Measurements from ENCODE around the gene SYT1. TPM values are rescaled to one million over a fixed set of nuclear protein-coding genes. Genes with fewer than 3 reads are reported as not detected.

Gene SYT1
- total RNA-seq, 4 donors from 2014 or later, result 1.1 to 3.7 (median 1.9) TPM

DNA sequence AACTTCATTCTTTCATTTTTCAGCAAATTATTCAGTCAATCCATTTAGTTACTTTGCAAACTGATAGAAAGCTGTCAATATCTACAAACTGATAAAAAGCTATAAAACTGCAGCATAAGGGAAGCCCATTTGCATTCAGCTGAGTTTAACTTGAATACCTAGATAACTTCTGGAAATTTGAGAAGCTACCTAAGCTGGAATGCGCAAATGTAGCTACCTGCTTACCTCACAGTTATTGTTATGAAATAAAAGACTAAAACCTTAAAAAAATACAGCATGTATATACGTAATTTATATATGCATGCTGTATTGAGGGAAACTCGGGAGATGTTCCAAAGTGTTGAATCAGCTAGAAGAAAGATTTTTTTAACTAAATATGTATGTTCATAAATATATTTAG is 94.4 kb downstream of the SYT1 start:
- TF ChIP-seq, protein P1, sequence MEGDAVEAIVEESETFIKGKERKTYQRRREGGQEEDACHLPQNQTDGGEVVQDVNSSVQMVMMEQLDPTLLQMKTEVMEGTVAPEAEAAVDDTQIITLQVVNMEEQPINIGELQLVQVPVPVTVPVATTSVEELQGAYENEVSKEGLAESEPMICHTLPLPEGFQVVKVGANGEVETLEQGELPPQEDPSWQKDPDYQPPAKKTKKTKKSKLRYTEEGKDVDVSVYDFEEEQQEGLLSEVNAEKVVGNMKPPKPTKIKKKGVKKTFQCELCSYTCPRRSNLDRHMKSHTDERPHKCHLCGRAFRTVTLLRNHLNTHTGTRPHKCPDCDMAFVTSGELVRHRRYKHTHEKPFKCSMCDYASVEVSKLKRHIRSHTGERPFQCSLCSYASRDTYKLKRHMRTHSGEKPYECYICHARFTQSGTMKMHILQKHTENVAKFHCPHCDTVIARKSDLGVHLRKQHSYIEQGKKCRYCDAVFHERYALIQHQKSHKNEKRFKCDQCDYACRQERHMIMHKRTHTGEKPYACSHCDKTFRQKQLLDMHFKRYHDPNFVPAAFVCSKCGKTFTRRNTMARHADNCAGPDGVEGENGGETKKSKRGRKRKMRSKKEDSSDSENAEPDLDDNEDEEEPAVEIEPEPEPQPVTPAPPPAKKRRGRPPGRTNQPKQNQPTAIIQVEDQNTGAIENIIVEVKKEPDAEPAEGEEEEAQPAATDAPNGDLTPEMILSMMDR (IDR thresholded peaks at IDR 0.05; ENCODE audit: low read depth), result no peak

DNA sequence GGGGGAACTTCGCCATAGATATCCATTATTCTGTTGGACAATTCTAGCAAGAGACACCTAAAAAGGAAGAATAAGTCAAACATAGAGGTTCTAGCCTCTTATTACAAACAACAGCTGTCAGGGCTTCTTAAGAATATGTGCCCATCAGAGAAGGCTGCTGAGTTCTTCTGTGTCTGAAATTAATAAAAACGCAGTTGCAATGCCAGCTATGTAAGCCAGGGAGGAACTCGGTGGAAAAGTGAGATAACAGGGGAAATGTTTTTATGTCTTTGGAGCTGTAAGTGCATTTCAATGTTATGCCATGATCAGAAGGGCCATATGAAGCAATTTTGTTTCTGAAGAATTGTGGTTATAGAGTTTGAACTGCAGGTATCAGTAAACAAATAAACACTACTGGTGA is 95.0 kb downstream of the SYT1 start:
- TF ChIP-seq, protein P1 (IDR thresholded peaks at IDR 0.05; ENCODE audit: low read depth), result no peak

DNA sequence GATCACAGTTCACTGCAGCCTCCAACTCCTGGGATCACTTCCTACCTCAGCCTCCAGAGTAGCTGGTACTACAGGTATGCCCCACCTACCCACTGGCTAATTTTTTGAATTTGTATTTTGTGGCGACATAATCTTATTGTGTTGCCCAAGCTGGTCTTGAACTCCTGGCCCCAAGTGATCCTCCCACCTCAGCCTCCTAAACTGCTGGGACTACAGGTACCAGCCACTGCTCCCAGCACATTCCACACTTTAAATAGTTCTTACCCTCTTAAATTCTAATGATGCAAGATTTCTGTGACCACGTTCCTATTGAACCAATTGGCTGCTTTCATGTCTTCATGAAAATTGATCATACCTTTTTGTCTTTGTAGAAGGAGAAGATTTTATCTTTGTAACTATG is 96.6 kb downstream of the SYT1 start:
- TF ChIP-seq, protein P1 (IDR thresholded peaks at IDR 0.05; ENCODE audit: low read depth), result no peak

DNA sequence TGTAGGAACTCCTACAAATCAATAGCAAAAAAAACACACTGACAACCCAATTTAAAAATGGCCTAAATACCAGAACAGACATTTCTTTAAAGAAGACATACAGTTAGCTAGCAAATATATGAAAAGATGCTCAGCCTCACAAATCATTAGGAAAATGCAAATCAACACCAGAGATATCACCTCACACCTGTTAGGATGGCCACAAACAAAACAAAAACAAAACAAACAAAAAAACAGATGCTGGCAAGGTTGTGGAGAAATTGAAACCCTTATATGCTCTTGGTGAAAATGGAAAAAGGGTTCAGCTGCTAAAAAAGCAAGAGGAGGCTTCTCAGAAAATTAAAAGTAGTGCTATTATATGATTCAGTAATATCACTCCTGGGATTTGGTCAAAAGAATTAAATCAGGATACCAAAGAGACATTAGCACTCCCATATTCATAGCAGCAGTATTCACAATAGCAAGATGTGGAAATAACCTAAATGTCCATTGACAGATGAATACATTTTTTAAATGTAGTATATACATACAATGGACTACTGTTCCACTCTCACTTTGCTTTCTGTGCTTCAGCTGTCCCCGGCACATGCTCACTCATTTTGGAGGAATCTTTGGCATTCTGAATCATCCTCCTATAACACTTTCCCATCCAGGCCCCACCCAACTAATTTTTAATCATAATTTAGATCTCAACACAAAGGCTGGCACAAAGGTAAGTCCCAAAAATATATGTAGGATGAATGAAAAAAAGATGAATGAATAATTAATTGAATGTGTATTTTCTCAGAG is 99.1 kb downstream of the SYT1 start:
- TF ChIP-seq, protein P1 (IDR thresholded peaks at IDR 0.05; ENCODE audit: low read depth), result no peak

DNA sequence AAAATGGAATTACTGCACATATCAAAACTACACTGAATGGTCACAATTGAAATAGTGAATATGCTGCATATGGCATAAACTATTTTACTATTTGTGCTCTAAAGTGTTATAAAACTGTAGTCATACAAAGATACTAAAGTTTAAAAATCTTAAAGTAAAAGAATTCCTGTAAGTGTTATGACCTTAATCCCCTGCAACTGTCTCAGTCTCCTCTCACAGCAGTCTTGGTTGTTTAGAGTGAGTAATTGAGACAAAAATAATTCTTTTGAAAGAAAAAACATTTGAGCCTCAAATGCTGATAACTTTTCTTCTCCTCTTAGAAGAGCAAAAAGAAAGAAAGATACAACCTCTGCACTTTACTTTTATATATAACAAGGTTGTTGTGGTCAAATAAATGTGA is 99.9 kb downstream of the SYT1 start:
- TF ChIP-seq, protein P1 (IDR thresholded peaks at IDR 0.05; ENCODE audit: low read depth), result no peak

DNA sequence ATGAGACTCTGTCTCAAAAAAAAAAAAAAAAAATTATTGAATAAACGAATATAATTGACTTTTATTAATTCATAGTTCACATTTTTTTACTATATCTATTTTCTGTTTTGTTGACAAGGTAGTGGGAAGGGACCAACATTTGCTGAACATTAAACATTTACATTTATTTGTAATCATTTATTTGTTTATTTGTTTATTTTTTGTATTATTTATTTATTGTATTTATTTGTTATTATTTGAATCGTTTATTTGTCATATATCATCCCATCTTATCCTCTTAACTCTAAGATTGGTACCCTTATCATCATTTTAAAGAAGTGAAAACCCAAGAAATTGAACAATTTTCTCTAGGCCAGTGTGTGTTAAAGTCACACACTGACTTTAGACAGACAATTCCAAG is 101.5 kb downstream of the SYT1 start:
- TF ChIP-seq, protein P1 (IDR thresholded peaks at IDR 0.05; ENCODE audit: low read depth), result no peak

DNA sequence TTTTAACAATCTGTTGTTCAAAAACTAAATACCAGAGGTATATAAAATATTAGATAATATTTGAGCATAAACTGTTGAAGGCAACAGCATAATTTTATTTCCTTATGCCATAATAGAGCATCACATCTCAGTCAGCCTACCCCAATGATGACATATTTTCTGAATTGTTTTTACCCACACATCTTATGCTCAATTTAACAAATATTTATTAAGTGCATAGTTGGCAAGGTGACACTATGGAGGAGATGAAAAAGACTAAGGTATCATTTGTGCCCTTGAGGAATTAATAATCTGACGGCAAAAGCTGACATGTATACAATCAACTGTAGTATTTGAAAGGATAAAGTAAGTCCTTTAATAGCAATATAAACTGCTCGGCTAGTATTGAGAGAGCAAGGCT is 102.4 kb downstream of the SYT1 start:
- TF ChIP-seq, protein P1 (IDR thresholded peaks at IDR 0.05; ENCODE audit: low read depth), result no peak
